ENCODE measurements around the gene RGCC.

The RGCC gene

DNA sequence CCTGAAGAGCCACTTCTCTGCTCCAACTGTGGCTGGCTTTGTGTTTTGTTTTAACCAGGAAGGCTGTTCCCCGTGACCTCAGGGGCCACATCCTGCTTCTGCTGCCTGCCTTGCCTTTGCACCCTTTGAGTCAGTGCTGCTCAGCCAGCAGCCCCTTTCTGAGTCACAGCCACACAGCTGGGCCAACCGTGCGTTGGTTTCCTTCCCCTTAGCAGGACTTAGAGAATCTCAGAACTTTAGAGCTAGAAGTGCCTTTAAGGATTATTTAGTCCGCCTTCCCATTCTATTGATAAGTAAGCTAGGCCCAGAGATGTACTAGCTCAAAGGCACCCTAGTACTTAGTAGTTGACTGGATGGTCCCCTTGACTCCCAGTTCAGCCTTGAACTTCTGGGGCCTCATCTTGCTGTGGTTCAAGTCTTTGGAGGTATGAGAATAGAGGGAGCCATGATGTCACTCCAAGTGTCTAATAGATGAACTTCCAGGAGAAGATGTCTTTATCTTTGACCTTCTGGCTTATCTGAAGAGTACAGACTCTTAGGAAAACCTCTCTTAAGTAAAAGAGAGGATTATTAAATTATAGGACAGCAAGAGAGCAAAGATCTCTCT is 8.0 kb downstream of the RGCC start:
- DNase-seq (ENCODE audit: extremely low read depth, insufficient read length) = peak; percentile 84
- Histone ChIP-seq H3K27me3 (replicated peaks; ENCODE audit: control insufficient read depth, insufficient read depth, low read length) (no peaks in the 10 kb centered on the region), H3K4me3 (replicated peaks; ENCODE audit: low read depth, low read length) (no peak overlapping the region), H3K36me3 (ENCODE audit: control insufficient read depth, insufficient read depth, low read length) (no peaks in the 10 kb centered on the region)
- TF ChIP-seq, protein P1, sequence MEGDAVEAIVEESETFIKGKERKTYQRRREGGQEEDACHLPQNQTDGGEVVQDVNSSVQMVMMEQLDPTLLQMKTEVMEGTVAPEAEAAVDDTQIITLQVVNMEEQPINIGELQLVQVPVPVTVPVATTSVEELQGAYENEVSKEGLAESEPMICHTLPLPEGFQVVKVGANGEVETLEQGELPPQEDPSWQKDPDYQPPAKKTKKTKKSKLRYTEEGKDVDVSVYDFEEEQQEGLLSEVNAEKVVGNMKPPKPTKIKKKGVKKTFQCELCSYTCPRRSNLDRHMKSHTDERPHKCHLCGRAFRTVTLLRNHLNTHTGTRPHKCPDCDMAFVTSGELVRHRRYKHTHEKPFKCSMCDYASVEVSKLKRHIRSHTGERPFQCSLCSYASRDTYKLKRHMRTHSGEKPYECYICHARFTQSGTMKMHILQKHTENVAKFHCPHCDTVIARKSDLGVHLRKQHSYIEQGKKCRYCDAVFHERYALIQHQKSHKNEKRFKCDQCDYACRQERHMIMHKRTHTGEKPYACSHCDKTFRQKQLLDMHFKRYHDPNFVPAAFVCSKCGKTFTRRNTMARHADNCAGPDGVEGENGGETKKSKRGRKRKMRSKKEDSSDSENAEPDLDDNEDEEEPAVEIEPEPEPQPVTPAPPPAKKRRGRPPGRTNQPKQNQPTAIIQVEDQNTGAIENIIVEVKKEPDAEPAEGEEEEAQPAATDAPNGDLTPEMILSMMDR (IDR thresholded peaks at IDR 0.05; ENCODE audit: insufficient read depth, low read length, poor library complexity, severe bottlenecking) = no peak

DNA sequence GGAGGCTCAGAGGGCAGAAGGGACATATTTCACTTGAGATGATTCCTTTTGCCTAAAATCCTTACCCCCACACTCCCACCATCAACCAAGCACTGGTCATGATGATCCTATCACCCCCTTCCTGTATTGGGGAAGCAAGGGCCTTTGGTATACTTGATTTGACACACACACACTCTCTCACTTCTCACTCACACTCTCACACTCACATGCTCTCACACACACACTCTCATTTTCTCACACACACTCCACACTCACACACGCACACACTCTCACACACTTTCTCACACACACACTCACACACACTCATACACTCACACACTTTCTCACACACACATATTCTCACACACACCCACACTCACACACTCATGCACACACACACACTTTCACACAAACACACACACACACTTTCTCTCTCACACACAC is 8.6 kb downstream of the RGCC start:
- DNase-seq (ENCODE audit: extremely low read depth, insufficient read length) = no peak
- Histone ChIP-seq H3K27me3 (replicated peaks; ENCODE audit: control insufficient read depth, insufficient read depth, low read length) (no peaks in the 10 kb centered on the region), H3K36me3 (ENCODE audit: control insufficient read depth, insufficient read depth, low read length) (no peaks in the 10 kb centered on the region), H3K4me3 (replicated peaks; ENCODE audit: low read depth, low read length) (no peak overlapping the region)
- TF ChIP-seq, protein P1 (IDR thresholded peaks at IDR 0.05; ENCODE audit: insufficient read depth, low read length, poor library complexity, severe bottlenecking) = no peak

DNA sequence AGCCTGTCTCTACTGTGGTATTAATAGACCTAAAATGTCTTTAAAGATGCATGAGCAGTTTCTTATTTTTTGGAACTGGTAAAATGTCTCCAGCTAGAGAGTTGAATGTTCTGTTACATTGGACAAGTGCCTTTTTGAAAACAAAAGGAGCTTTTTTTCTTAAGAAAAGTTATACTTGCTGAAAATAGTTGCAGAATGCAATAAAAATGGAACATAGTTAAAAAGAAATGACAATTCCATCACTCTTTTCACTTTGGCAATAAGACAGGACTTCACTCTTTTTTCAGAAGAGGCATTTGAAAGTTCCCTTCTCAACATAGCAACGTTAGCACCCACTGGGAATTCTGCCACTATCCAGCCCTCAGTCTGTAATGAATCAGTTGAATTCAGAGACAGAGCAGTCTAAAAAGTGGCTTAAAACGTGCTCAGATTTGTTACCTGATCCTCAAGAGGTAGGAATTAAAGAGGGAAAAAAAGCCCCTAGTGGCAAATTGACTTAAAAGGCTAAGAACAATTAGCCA is 10.1 kb downstream of the RGCC start:
- Histone ChIP-seq H3K36me3 (ENCODE audit: control insufficient read depth, insufficient read depth, low read length) (no peaks in the 10 kb centered on the region), H3K4me3 (replicated peaks; ENCODE audit: low read depth, low read length) (no peak overlapping the region), H3K27me3 (replicated peaks; ENCODE audit: control insufficient read depth, insufficient read depth, low read length) (no peaks in the 10 kb centered on the region)
- DNase-seq (ENCODE audit: extremely low read depth, insufficient read length) = no peak
- TF ChIP-seq, protein P1 (IDR thresholded peaks at IDR 0.05; ENCODE audit: insufficient read depth, low read length, poor library complexity, severe bottlenecking) = no peak

DNA sequence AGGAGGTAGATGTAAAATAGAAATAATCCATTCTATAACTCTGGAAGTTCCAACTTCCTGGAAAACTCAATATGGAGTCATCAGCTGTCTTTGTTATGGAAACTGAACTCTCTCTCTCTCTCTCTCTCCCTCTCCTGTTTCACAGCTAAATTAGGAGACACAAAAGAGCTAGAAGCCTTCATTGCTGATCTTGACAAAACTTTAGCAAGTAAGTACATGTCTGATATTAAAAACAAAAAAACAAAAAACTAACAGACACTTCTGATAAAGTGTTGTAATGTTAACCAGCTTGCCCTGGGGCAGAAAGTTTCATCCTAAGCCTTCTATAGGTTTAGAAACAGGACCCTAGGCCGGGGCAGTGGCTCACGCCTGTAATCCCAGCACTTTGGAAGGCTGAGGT is 11.3 kb downstream of the RGCC start:
- DNase-seq (ENCODE audit: extremely low read depth, insufficient read length) = no peak
- TF ChIP-seq, protein P1 (IDR thresholded peaks at IDR 0.05; ENCODE audit: insufficient read depth, low read length, poor library complexity, severe bottlenecking) = no peak
- Histone ChIP-seq H3K27me3 (replicated peaks; ENCODE audit: control insufficient read depth, insufficient read depth, low read length) (no peaks in the 10 kb centered on the region), H3K36me3 (ENCODE audit: control insufficient read depth, insufficient read depth, low read length) (no peaks in the 10 kb centered on the region), H3K4me3 (replicated peaks; ENCODE audit: low read depth, low read length) (no peak overlapping the region)

DNA sequence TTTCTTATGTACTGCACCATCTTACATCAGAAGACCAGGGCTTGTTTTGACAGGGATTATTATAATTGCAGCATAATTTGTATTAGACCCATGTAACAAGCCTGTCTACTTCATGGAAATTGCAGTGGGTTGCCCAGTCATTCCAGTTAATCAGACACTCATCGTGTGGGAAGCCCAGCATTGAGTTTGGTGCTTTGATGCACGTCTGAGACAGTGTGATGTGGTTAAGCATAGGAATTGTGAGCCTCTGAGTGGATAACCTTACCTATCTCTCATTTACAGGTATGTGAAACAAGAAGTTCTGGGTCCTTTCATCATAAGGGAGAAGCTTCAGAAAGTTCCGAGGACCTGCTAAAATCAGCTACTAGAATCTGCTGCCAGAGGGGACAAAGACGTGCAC is 12.8 kb downstream of the RGCC start:
- H3K4me3 ChIP-seq (replicated peaks; ENCODE audit: low read depth, low read length) = no peak overlapping the region
- DNase-seq (ENCODE audit: extremely low read depth, insufficient read length) = no peak
- H3K27me3 ChIP-seq (replicated peaks; ENCODE audit: control insufficient read depth, insufficient read depth, low read length) = no peaks in the 10 kb centered on the region
- no peaks in the 10 kb centered on the region for H3K36me3 ChIP-seq (ENCODE audit: control insufficient read depth, insufficient read depth, low read length)
- TF ChIP-seq, protein P1 (IDR thresholded peaks at IDR 0.05; ENCODE audit: insufficient read depth, low read length, poor library complexity, severe bottlenecking) = no peak

DNA sequence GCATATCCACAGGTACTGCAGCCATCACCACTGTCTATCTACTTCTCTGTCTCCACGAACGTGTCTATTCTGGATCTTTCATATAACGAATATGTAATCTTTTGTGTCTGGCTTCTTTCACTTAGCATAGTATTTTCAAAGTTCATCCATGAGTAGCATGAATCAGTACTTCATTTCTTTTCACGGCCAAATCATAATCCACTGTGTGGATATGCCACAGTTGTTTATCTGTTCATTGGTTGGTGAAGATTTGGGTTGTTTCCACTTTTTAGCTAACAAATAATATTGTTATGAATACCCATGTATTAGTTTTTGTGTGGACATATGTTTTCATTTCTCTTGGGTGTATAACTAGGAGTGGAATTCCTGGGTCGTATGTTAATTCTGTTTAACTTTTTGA is 14.4 kb downstream of the RGCC start:
- Histone ChIP-seq H3K27me3 (replicated peaks; ENCODE audit: control insufficient read depth, insufficient read depth, low read length) (no peaks in the 10 kb centered on the region), H3K4me3 (replicated peaks; ENCODE audit: low read depth, low read length) (no peak overlapping the region), H3K36me3 (ENCODE audit: control insufficient read depth, insufficient read depth, low read length) (no peaks in the 10 kb centered on the region)
- DNase-seq (ENCODE audit: extremely low read depth, insufficient read length) = no peak
- TF ChIP-seq, protein P1 (IDR thresholded peaks at IDR 0.05; ENCODE audit: insufficient read depth, low read length, poor library complexity, severe bottlenecking) = no peak

All from GM06990 (cell line).